ENCODE measurements around the gene ADPRH.

DNA sequence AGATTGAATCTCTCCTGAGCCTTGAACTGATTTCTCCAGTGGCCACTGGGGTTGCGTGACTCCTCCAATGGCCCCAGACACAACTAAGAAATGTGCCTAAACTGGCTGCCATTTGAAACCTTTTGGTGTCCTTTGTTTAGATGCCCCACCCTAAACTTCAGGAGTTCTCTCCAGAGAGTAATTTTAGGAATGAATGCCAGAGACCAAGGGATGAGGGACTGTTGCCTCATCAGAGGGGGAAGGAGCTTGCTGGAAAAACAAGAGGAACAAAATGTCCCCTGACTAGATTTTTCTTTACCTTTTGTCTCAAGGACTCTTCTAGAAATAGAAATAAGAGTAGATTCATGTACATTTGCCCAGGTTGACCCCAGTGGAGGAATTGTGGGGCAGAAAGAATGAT, 8.1 kb upstream of the ADPRH start:
- TF ChIP-seq, protein P1, sequence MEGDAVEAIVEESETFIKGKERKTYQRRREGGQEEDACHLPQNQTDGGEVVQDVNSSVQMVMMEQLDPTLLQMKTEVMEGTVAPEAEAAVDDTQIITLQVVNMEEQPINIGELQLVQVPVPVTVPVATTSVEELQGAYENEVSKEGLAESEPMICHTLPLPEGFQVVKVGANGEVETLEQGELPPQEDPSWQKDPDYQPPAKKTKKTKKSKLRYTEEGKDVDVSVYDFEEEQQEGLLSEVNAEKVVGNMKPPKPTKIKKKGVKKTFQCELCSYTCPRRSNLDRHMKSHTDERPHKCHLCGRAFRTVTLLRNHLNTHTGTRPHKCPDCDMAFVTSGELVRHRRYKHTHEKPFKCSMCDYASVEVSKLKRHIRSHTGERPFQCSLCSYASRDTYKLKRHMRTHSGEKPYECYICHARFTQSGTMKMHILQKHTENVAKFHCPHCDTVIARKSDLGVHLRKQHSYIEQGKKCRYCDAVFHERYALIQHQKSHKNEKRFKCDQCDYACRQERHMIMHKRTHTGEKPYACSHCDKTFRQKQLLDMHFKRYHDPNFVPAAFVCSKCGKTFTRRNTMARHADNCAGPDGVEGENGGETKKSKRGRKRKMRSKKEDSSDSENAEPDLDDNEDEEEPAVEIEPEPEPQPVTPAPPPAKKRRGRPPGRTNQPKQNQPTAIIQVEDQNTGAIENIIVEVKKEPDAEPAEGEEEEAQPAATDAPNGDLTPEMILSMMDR (IDR thresholded peaks at IDR 0.05): no peak
- no peak for TF ChIP-seq POLR2A (IDR thresholded peaks at IDR 0.05)

All from thyroid gland (tissue), 4 donors.